OCI-LY3 (cell line): ENCODE measurements around the gene FASTK.
"Not testable (repeated sequence)": the region's sequence is repeated elsewhere in the genome, so short reads cannot be mapped to it uniquely, and the experiment has no call there.

Source experiments
- H2AFZ ChIP-seq: fragments of 200-600, 300-600 bp; shearing (Covaris generic); 2 replicates; pipeline ENCODE4 v1.6.0; 2014; ENCODE audit warnings: antibody characterized with exemption, low read depth, low read length
- H3K27ac ChIP-seq: fragments of 200-600, 300-600 bp; sonication (generic); 2 replicates; pipeline ENCODE4 v1.5.1; 2014; ENCODE audit warnings: mild to moderate bottlenecking, low read length, moderate library complexity, mixed read lengths
- H3K27me3 ChIP-seq: fragments of 200-600, 300-600 bp; sonication (generic); 2 replicates; pipeline ENCODE4 v1.6.1; 2014; ENCODE audit warnings: low read depth, low read length, mixed read lengths
- H3K36me3 ChIP-seq: fragments of 200-600, 300-600 bp; sonication (generic); replicated peaks from 2 replicates; pipeline ENCODE3; 2014; ENCODE audit warnings: low read depth, low read length, mixed read lengths
- H3K4me1 ChIP-seq: fragments of 300-600, 200-600 bp; sonication (generic); 2 replicates; pipeline ENCODE4 v1.6.1; 2014; ENCODE audit warnings: low read length, mixed read lengths
- H3K4me2 ChIP-seq: fragments of 200-600, 300-600 bp; sonication (generic); 2 replicates; pipeline ENCODE4 v1.6.1; 2014; ENCODE audit warnings: low read length, mixed read lengths
- H3K4me3 ChIP-seq: fragments of 300-600, 200-600 bp; sonication (generic); 2 replicates; pipeline ENCODE4 v1.5.1; 2014; ENCODE audit warnings: antibody characterized with exemption, mild to moderate bottlenecking, low read length, moderate library complexity
- H3K79me2 ChIP-seq: fragments of 300-600, 200-600 bp; shearing (Covaris generic); 2 replicates; pipeline ENCODE4 v1.6.1; 2014; ENCODE audit warnings: mild to moderate bottlenecking, low read length, mixed read lengths
- H3K9ac ChIP-seq: fragments of 300-600, 200-600 bp; shearing (Covaris generic); 2 replicates; pipeline ENCODE4 v1.6.0; 2014; ENCODE audit warnings: mild to moderate bottlenecking, low read length, moderate library complexity
- H3K9me3 ChIP-seq: fragments of 200-600, 300-600 bp; shearing (Covaris generic); 2 replicates; pipeline ENCODE4 v1.6.1; 2014; ENCODE audit warnings: low read length, mixed read lengths; ENCODE audit not compliant: insufficient read depth
- H4K20me1 ChIP-seq: fragments of 200-600, 300-600 bp; sonication (generic); 2 replicates; pipeline ENCODE4 v1.6.1; 2016; ENCODE audit warnings: low read length, mixed read lengths; ENCODE audit not compliant: insufficient read depth
- CTCF ChIP-seq: fragments of 200-600, 300-600 bp; sonication (generic); IDR thresholded peaks from 2 replicates; pipeline ENCODE4 v1.5.1; 2014; ENCODE audit warnings: antibody characterized with exemption, low read length, low read depth
- EZH2phosphoT487 ChIP-seq: fragments of 200-600 bp; shearing (Covaris generic); IDR thresholded peaks from 2 replicates; pipeline ENCODE4 v1.6.1; 2018; ENCODE audit warnings: antibody characterized with exemption, mixed run types, low read depth

Gene FASTK

GRCh38 chr7:151032936-151033863 is 47.4 kb downstream of the FASTK start:
- no peak overlapping the region for H3K4me3 ChIP-seq
- H3K27me3 ChIP-seq: no peaks in the 10 kb centered on the region
- TF ChIP-seq CTCF (no peak), EZH2phosphoT487 (no peak)
- no peak overlapping the region for H3K27ac ChIP-seq
- H3K79me2 ChIP-seq: peaks cover 11% of the 10 kb centered on the region
- no peaks in the 10 kb centered on the region for H3K36me3 ChIP-seq
- H3K4me1 ChIP-seq: peaks cover 3% of the 10 kb centered on the region; the same call in 1 of the 2 replicates
- H2AFZ ChIP-seq: no peak overlapping the region
- no peak overlapping the region for H3K9ac ChIP-seq
- no peak overlapping the region for H3K4me2 ChIP-seq
- H4K20me1 ChIP-seq: no peaks in the 10 kb centered on the region
- no peaks in the 10 kb centered on the region for H3K9me3 ChIP-seq

- no peaks in the 10 kb centered on the region for H3K36me3 ChIP-seq
- no peak for TF ChIP-seq EZH2phosphoT487
- no peak for TF ChIP-seq CTCF
- no peaks in the 10 kb centered on the region for H3K9me3 ChIP-seq
- H3K27me3 ChIP-seq: no peaks in the 10 kb centered on the region
- peaks cover 10% of the 10 kb centered on the region for H3K4me1 ChIP-seq
- H3K27ac ChIP-seq: no peak overlapping the region
- no peak overlapping the region for H3K9ac ChIP-seq
- no peaks in the 10 kb centered on the region for H4K20me1 ChIP-seq
- H3K4me2 ChIP-seq: no peak overlapping the region
- H3K4me3 ChIP-seq: no peak overlapping the region
- H2AFZ ChIP-seq: no peak overlapping the region
- H3K79me2 ChIP-seq: peaks cover 11% of the 10 kb centered on the region
Measured at GRCh38 chr7:151031011-151031410, 49.6 kb downstream of the FASTK start.

GRCh38 chr7:151028948-151029501 is 51.6 kb downstream of the FASTK start:
- Histone ChIP-seq H3K27me3 (no peaks in the 10 kb centered on the region), H3K4me2 (peak overlapping the region; percentile 74), H3K4me1 (peaks cover 10% of the 10 kb centered on the region), H2AFZ (0 out of 2 replicates have a peak overlapping the region, but pooled peaks have one; percentile 73), H3K9ac (peak overlapping the region; percentile 74), H3K79me2 (peaks cover 11% of the 10 kb centered on the region), H4K20me1 (no peaks in the 10 kb centered on the region), H3K36me3 (no peaks in the 10 kb centered on the region), H3K4me3 (peak overlapping the region; percentile 91), H3K9me3 (no peaks in the 10 kb centered on the region), H3K27ac (no peak overlapping the region)
- TF ChIP-seq EZH2phosphoT487: no peak

DNA sequence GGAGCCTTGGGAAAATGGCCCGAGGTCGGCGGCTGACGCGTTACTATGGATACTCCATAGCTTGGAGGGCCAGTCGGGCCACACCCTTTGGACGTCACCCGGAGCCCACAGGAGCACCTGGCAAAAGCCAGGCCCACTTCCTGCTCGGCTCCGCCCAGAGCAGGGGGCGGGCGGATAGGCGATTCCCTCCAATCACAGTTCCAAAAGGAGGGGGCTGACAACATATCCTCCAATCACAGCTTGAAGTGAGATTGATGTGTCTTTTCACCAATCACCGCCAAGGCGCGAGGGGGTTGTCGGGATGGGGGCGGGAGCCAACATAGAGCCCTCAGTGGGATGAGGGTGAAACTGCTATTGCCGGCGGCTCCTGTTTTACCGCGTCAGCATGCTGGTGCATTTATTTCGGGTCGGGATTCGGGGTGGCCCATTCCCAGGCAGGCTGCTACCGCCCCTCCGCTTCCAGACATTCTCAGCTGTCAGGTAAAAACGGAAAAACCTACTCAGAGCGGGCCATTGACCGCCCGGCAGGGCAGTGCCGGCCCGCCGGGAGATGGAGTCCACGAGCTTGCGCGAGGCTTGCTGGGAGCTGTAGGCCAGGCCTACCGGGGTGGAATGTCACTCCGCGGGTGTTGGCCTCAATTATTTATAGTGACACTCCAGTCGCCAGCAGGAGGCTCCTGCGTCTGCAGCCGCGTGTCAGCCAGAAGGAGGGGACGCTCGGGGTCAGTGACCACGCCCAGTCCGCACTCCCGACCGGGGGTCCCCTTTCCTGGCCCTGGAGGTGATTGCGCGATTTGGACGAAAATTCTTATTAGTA is 52.3 kb downstream of the FASTK start, which contains the start of gene ABCB8:
Gene ABCB8, plus strand, starts transcription at position 320 of the 817 bp plus-strand sequence. Its CDS starts 66 bp downstream, at position 386.
- Histone ChIP-seq H3K36me3 (no peaks in the 10 kb centered on the region), H3K9ac (peak within 1 kb of the TSS; percentile 74), H3K79me2 (peaks cover 11% of the 10 kb centered on the region), H3K9me3 (no peaks in the 10 kb centered on the region), H4K20me1 (no peaks in the 10 kb centered on the region), H3K27me3 (no peaks in the 10 kb centered on the region), H3K27ac (no peak within 1 kb of the TSS), H3K4me2 (peak within 1 kb of the TSS; percentile 83), H3K4me1 (peaks cover 10% of the 10 kb centered on the region), H2AFZ (peak within 1 kb of the TSS; percentile 73), H3K4me3 (peak within 1 kb of the TSS; percentile 91)
- TF ChIP-seq CTCF (peak; percentile 23; the same call in 1 of the 2 replicates), EZH2phosphoT487 (no peak)

- peak overlapping the region; percentile 91 for H3K4me3 ChIP-seq
- peak overlapping the region; percentile 83 for H3K4me2 ChIP-seq
- H3K36me3 ChIP-seq, H3K27ac ChIP-seq, H4K20me1 ChIP-seq, H3K27me3 ChIP-seq, H3K4me1 ChIP-seq, H3K9me3 ChIP-seq: not testable (repeated sequence)
- H3K79me2 ChIP-seq: peaks cover 11% of the 10 kb centered on the region
- peak overlapping the region; percentile 52 for H3K9ac ChIP-seq
- H2AFZ ChIP-seq: peak overlapping the region; percentile 72
Measured at GRCh38 chr7:151027728-151028130, 52.9 kb downstream of the FASTK start.
